Measurements from ENCODE around the gene TULP4. TPM values are rescaled to one million over a fixed set of nuclear protein-coding genes. Genes with fewer than 3 reads are reported as not detected.

The TULP4 gene
- polyA plus RNA-seq, 1 donor (not counting 4 experiments of a cell fraction or from before 2014, with no cell fraction given) = 13.1 TPM

- Histone ChIP-seq H3K9me3 (ENCODE audit: control insufficient read depth, low read depth, low read length) (no peaks in the 10 kb centered on the region), H3K4me2 (ENCODE audit: control insufficient read depth, extremely low read depth, insufficient read depth, low read depth, low read length) (no peak overlapping the region), H3K4me3 (ENCODE audit: control insufficient read depth in 2 of 3, extremely low read depth in 1 of 3, insufficient read depth in 2 of 3, low read depth in 1 of 3, low read length in 3 of 3) (no peak overlapping the region), H3K27me3 (ENCODE audit: control insufficient read depth, extremely low read depth, insufficient read depth, low read length) (no peaks in the 10 kb centered on the region), H4K20me1 (ENCODE audit: control insufficient read depth, extremely low read depth, insufficient read depth, low read length) (no peaks in the 10 kb centered on the region), H3K36me3 (ENCODE audit: control insufficient read depth in 2 of 2, extremely low read depth in 1 of 2, insufficient read depth in 2 of 2, low read length in 2 of 2) (peaks cover 0 to 7% of the 10 kb centered on the region in 2 experiments), H2AFZ (ENCODE audit: control insufficient read depth, low read length) (no peak overlapping the region), H3K9me1 (ENCODE audit: control insufficient read depth, extremely low read depth, insufficient read depth, low read length) (no peaks in the 10 kb centered on the region), H3K9ac (ENCODE audit: control insufficient read depth, extremely low read depth, insufficient read depth, low read length) (no peak overlapping the region), H3K4me1 (ENCODE audit: control insufficient read depth, extremely low read depth, insufficient read depth, low read length) (no peaks in the 10 kb centered on the region), H3K27ac (ENCODE audit: control insufficient read depth, insufficient read depth, low read length) (no peak overlapping the region), H3K79me2 (ENCODE audit: control insufficient read depth, insufficient read depth, low read length) (no peaks in the 10 kb centered on the region)
- dilution Hi-C loops (cut with MboI; ENCODE audit: extremely low pct_ligation_motif_present, low sequenced_read_pairs) = no loop called here
- DNase-seq (ENCODE audit: low read depth, low spot score) (no peak), FAIRE-seq (no peak)
- TF ChIP-seq EZH2 (IDR thresholded peaks at IDR 0.05; ENCODE audit: low read length) (no peak), CTCF (optimal IDR thresholded peaks at IDR 0.05 in 1 of 3, IDR thresholded peaks at IDR 0.05 in 1 of 3, conservative IDR thresholded peaks at IDR 0.05 in 1 of 3; ENCODE audit: extremely low read depth in 1 of 3, insufficient read depth in 2 of 3, low read length in 3 of 3) (no peak)
Observed at GRCh38 chr6:158439255-158439654, 127.0 kb downstream of the TULP4 start.

GRCh38 chr6:158441716-158442215, 129.5 kb downstream of the TULP4 start:
- Histone ChIP-seq H3K4me1 (ENCODE audit: control insufficient read depth, extremely low read depth, insufficient read depth, low read length) (no peaks in the 10 kb centered on the region), H2AFZ (ENCODE audit: control insufficient read depth, low read length) (no peak overlapping the region), H3K79me2 (ENCODE audit: control insufficient read depth, insufficient read depth, low read length) (no peaks in the 10 kb centered on the region), H3K9me3 (ENCODE audit: control insufficient read depth, low read depth, low read length) (no peaks in the 10 kb centered on the region), H4K20me1 (ENCODE audit: control insufficient read depth, extremely low read depth, insufficient read depth, low read length) (no peaks in the 10 kb centered on the region), H3K9ac (ENCODE audit: control insufficient read depth, extremely low read depth, insufficient read depth, low read length) (no peak overlapping the region), H3K27ac (ENCODE audit: control insufficient read depth, insufficient read depth, low read length) (no peak overlapping the region), H3K27me3 (ENCODE audit: control insufficient read depth, extremely low read depth, insufficient read depth, low read length) (no peaks in the 10 kb centered on the region), H3K4me2 (ENCODE audit: control insufficient read depth, extremely low read depth, insufficient read depth, low read depth, low read length) (no peak overlapping the region), H3K4me3 (ENCODE audit: control insufficient read depth in 2 of 3, extremely low read depth in 1 of 3, insufficient read depth in 2 of 3, low read depth in 1 of 3, low read length in 3 of 3) (no peak overlapping the region), H3K9me1 (ENCODE audit: control insufficient read depth, extremely low read depth, insufficient read depth, low read length) (no peaks in the 10 kb centered on the region), H3K36me3 (ENCODE audit: control insufficient read depth in 2 of 2, extremely low read depth in 1 of 2, insufficient read depth in 2 of 2, low read length in 2 of 2) (peaks cover 0 to 4% of the 10 kb centered on the region in 2 experiments)
- FAIRE-seq (no peak), DNase-seq (ENCODE audit: low read depth, low spot score) (no peak)
- TF ChIP-seq CTCF (optimal IDR thresholded peaks at IDR 0.05 in 1 of 3, IDR thresholded peaks at IDR 0.05 in 1 of 3, conservative IDR thresholded peaks at IDR 0.05 in 1 of 3; ENCODE audit: extremely low read depth in 1 of 3, insufficient read depth in 2 of 3, low read length in 3 of 3) (no peak), EZH2 (IDR thresholded peaks at IDR 0.05; ENCODE audit: low read length) (no peak)
- dilution Hi-C loops (cut with MboI; ENCODE audit: extremely low pct_ligation_motif_present, low sequenced_read_pairs) = no loop called here

All from keratinocyte (primary cell).